GM18502 (cell line): ENCODE data around the gene OPN3.

ENCODE experiments used
- ATAC-seq: cut with Tn5 transposase; IDR thresholded peaks from one replicate; pipeline ENCODE4 v1.9.1; 2021; ENCODE audit warnings: mild to moderate bottlenecking; ENCODE audit not compliant: unreplicated experiment, poor library complexity

Gene OPN3

GRCh38 chr1:241548008-241548407 is 92.2 kb downstream of the OPN3 start:
- no peak for ATAC-seq
